HepG2 (cell line): ENCODE data around the gene NAGS. TPM values are rescaled to one million over a fixed set of nuclear protein-coding genes. Genes with fewer than 3 reads are reported as not detected.
A peak's percentile ranks its signal among the peaks of the same experiment; 100 is the strongest.

Experiments used
- CBX1 ChIP-seq: IDR thresholded peaks from one replicate; pipeline ENCODE4 v1.6.1; 2016; ENCODE audit warnings: antibody characterized with exemption, low read depth
- DNMT3B ChIP-seq: conservative IDR thresholded peaks from 2 replicates; pipeline ENCODE4 v1.6.1; 2016; ENCODE audit warnings: missing biosample characterization, control low read depth
- EEA1 ChIP-seq: sonication (generic); formaldehyde crosslinking; IDR thresholded peaks from 2 replicates; pipeline ENCODE4 v1.5.1; 2020; ENCODE audit warnings: mild to moderate bottlenecking, missing genetic modification reagents, borderline replicate concordance
- FOXA1 ChIP-seq, 2 experiments: fragments of 450-650 bp in 1 of 2; sonication (generic) in 1 of 2; formaldehyde crosslinking in 1 of 2; IDR thresholded peaks; 2 replicates each; pipeline versions ENCODE4 v1.4.0 to v1.6.1; 2016 to 2020; ENCODE audit warnings: missing genetic modification reagents in 1 of 2
- HCFC1 ChIP-seq: fragments of 150-350 bp; IDR thresholded peaks from 2 replicates; pipeline ENCODE4 v1.6.1; 2014; ENCODE audit warnings: low read depth, low read length
- KDM6A ChIP-seq: IDR thresholded peaks from 2 replicates; pipeline ENCODE4 v1.6.1; 2016; ENCODE audit warnings: low read depth
- MED13 ChIP-seq: sonication (generic); formaldehyde crosslinking; IDR thresholded peaks from 2 replicates; pipeline ENCODE4 v1.5.0; 2020; ENCODE audit warnings: missing genetic modification reagents
- NFYC ChIP-seq: IDR thresholded peaks from 2 replicates; pipeline ENCODE4 v1.6.1; 2016; ENCODE audit warnings: missing genetic modification reagents, missing compliant biosample characterization
- NONO ChIP-seq, 2 experiments: fragments of 450-650 bp in 1 of 2; sonication (generic) in 1 of 2; formaldehyde crosslinking in 1 of 2; IDR thresholded peaks in 1 of 2; conservative IDR thresholded peaks in 1 of 2; 2 replicates each; pipeline versions ENCODE4 v1.6.1 to v1.8.0; 2017 to 2022; ENCODE audit warnings: mild to moderate bottlenecking in 1 of 2, missing genetic modification reagents in 1 of 2, moderate library complexity in 1 of 2
- NR2F2 ChIP-seq: IDR thresholded peaks from 2 replicates; pipeline ENCODE4 v1.6.1; 2012; ENCODE audit warnings: low read depth, inconsistent platforms, borderline replicate concordance
- RAD21 ChIP-seq: fragments of 450-650 bp; formaldehyde crosslinking; IDR thresholded peaks from 2 replicates; pipeline ENCODE4 v1.5.0; 2020; ENCODE audit warnings: mild to moderate bottlenecking
- REL ChIP-seq: sonication (generic); formaldehyde crosslinking; conservative IDR thresholded peaks from 2 replicates; pipeline ENCODE4 v1.8.0; 2022; ENCODE audit warnings: mild to moderate bottlenecking, missing genetic modification reagents, moderate library complexity
- RORA ChIP-seq: sonication (generic); formaldehyde crosslinking; IDR thresholded peaks from 2 replicates; pipeline ENCODE4 v1.5.0; 2020; ENCODE audit warnings: mild to moderate bottlenecking, missing genetic modification reagents, moderate library complexity
- SALL2 ChIP-seq: sonication (generic); formaldehyde crosslinking; IDR thresholded peaks from 2 replicates; pipeline ENCODE4 v1.8.1; 2023; ENCODE audit warnings: mild to moderate bottlenecking, missing genetic modification reagents, inconsistent platforms
- TBX2 ChIP-seq: sonication (generic); formaldehyde crosslinking; IDR thresholded peaks from 2 replicates; pipeline ENCODE4 v1.5.0; 2020; ENCODE audit warnings: missing genetic modification reagents, mild to moderate bottlenecking, borderline replicate concordance
- TCF7L2 ChIP-seq: IDR thresholded peaks from 2 replicates; pipeline ENCODE4 v1.6.1; 2011; ENCODE audit warnings: mild to moderate bottlenecking, low read depth, low read length, moderate library complexity
- ZNF558 ChIP-seq: sonication (generic); formaldehyde crosslinking; IDR thresholded peaks from 2 replicates; pipeline ENCODE4 v1.9.0; 2022; ENCODE audit warnings: mild to moderate bottlenecking, missing genetic modification reagents, borderline replicate concordance
- ZNF674 ChIP-seq: sonication (generic); formaldehyde crosslinking; IDR thresholded peaks from 2 replicates; pipeline ENCODE4 v1.5.0; 2020; ENCODE audit warnings: low read depth, mild to moderate bottlenecking, missing genetic modification reagents
- ZNF691 ChIP-seq: sonication (generic); formaldehyde crosslinking; IDR thresholded peaks from 2 replicates; pipeline ENCODE4 v1.4.0; 2020; ENCODE audit warnings: missing genetic modification reagents, low read depth, mild to moderate bottlenecking, borderline replicate concordance
- ZNF800 ChIP-seq: sonication (generic); formaldehyde crosslinking; IDR thresholded peaks from 2 replicates; pipeline ENCODE4 v1.4.0; 2020; ENCODE audit warnings: missing genetic modification reagents
- ZZZ3 ChIP-seq: sonication (generic); formaldehyde crosslinking; IDR thresholded peaks from 2 replicates; pipeline ENCODE4 v1.4.0; 2020; ENCODE audit warnings: missing genetic modification reagents, mild to moderate bottlenecking, borderline replicate concordance
- polyA plus RNA-seq, 8 experiments: library from polyadenylated mRNA; depleted of rRNA in 3 of 8; stranded (reverse) in 7 of 8; unstranded in 1 of 8; fragments of >200 nt; fragmentation: Illumina TruSeq in 4 of 8; extraction: Trizol in 4 of 8; gene quantifications; 2 replicates each; pipeline versions ENCODE4 v1.2.1 to v1.2.3, GENCODE V29; 2011 to 2016; ENCODE audit warnings: low read depth in 4 of 8, missing spikeins in 1 of 8, mixed read lengths in 1 of 8; ENCODE audit not compliant: insufficient read depth in 1 of 8
- total RNA-seq, 5 experiments: library from RNA; depleted of rRNA; stranded (reverse); fragments of >200 nt; fragmentation: Illumina TruSeq; extraction: Trizol; gene quantifications; 2 replicates each; pipeline ENCODE4 v1.2.3, GENCODE V29; 2016; ENCODE audit warnings: low read depth in 1 of 5
- TF ChIP-seq, protein P1 (sequence below): sonication (generic); formaldehyde crosslinking; IDR thresholded peaks from 2 replicates; pipeline ENCODE4 v1.5.1; 2020; ENCODE audit warnings: missing genetic modification reagents, mild to moderate bottlenecking, borderline replicate concordance
- TF ChIP-seq, protein P2 (sequence below): sonication (generic); formaldehyde crosslinking; IDR thresholded peaks from 2 replicates; pipeline ENCODE4 v1.5.0; 2020; ENCODE audit warnings: mild to moderate bottlenecking, missing genetic modification reagents, borderline replicate concordance

The NAGS gene
- total and polyA plus RNA-seq, 2 of the 13 experiments (the other 11 are each of a cell fraction or from before 2014, with no cell fraction given): 4.3 to 5.1 TPM

DNA sequence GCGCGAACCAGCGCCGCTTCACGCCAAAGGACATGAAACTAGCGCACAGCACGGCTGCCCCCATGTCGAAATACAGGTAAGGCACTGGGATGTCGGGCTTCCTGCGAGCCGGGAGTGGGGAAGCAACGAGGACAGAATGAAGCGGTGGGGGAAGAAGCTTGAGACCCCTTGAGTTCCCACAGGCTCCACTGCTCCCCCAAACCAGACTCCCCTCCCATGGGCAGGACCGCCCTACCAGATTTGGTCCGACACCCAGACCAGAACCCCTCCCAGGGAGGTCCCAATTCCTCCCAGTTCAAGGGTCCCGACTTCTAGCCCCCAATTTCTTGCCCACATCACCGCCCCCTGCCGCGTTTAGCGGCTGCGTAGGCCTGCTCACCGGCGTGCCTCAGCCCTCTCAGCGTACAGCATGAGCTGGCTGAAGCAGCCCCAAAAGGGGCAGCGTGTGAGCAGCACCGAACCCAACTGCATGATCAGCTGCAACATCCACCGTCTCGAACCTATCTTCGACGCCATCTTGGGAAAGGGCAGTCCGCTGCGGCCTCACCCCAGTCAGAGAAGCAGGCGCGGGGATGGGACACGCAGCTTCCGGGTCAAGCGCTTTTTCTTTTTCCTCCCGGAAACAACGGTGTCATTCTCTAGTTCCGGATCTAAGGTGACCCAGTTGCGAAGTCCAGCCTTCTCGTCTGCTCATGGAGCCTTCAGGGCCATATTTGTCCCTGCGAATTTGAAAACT, 10.2 kb downstream of the NAGS start, which contains the start of gene TMEM101 (continued):
- TF ChIP-seq ZNF691 (CRISPR knock-in tag): peak; percentile 95
- peak; percentile 70 for TF ChIP-seq NFYC (CRISPR knock-in tag)
- peak; percentile 87 for TF ChIP-seq TBX2
- peak; percentile 99 for TF ChIP-seq HCFC1
- TF ChIP-seq CBX1: peak; percentile 97
- TF ChIP-seq REL: peak; percentile 60; the same call in 1 of the 2 replicates
- TF ChIP-seq, protein P1, sequence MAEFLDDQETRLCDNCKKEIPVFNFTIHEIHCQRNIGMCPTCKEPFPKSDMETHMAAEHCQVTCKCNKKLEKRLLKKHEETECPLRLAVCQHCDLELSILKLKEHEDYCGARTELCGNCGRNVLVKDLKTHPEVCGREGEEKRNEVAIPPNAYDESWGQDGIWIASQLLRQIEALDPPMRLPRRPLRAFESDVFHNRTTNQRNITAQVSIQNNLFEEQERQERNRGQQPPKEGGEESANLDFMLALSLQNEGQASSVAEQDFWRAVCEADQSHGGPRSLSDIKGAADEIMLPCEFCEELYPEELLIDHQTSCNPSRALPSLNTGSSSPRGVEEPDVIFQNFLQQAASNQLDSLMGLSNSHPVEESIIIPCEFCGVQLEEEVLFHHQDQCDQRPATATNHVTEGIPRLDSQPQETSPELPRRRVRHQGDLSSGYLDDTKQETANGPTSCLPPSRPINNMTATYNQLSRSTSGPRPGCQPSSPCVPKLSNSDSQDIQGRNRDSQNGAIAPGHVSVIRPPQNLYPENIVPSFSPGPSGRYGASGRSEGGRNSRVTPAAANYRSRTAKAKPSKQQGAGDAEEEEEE (CRISPR knock-in tag): no peak
- peak; percentile 65 for TF ChIP-seq ZNF800 (CRISPR knock-in tag)
- TF ChIP-seq DNMT3B (CRISPR knock-in tag): peak; percentile 95; the same call in 1 of the 2 replicates
- TF ChIP-seq ZNF558 (CRISPR knock-in tag): peak; percentile 47
- TF ChIP-seq KDM6A (CRISPR knock-in tag): peak; percentile 41; the same call in 1 of the 2 replicates
- TF ChIP-seq TCF7L2: no peak
- peak; percentile 43; the same call in 1 of the 2 replicates for TF ChIP-seq NR2F2
- TF ChIP-seq RORA (CRISPR knock-in tag): no peak
- TF ChIP-seq EEA1 (CRISPR knock-in tag): 0 out of 2 replicates have a peak, but pooled peaks have one; percentile 20
- no peak for TF ChIP-seq ZNF674 (CRISPR knock-in tag)
- TF ChIP-seq FOXA1 (IDR thresholded peaks at IDR 0.05): no peak
- peak; percentile 60; the same call in 1 of the 2 replicates for TF ChIP-seq FOXA1 (CRISPR knock-in tag; IDR thresholded peaks at IDR 0.05)
- TF ChIP-seq NONO (IDR thresholded peaks at IDR 0.05): no peak
- TF ChIP-seq NONO (CRISPR knock-in tag; conservative IDR thresholded peaks at IDR 0.05): peak; percentile 97
- TF ChIP-seq, protein P2, sequence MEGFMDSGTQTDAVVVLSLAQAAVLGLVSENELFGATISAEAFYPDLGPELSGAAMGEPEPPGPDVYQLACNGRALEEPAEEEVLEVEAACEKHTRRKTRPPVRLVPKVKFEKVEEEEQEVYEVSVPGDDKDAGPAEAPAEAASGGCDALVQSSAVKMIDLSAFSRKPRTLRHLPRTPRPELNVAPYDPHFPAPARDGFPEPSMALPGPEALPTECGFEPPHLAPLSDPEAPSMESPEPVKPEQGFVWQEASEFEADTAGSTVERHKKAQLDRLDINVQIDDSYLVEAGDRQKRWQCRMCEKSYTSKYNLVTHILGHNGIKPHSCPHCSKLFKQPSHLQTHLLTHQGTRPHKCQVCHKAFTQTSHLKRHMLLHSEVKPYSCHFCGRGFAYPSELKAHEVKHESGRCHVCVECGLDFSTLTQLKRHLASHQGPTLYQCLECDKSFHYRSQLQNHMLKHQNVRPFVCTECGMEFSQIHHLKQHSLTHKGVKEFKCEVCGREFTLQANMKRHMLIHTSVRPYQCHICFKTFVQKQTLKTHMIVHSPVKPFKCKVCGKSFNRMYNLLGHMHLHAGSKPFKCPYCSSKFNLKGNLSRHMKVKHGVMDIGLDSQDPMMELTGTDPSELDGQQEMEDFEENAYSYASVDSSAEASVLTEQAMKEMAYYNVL: peak; percentile 84
- peak; percentile 82 for TF ChIP-seq SALL2 (CRISPR knock-in tag)
- TF ChIP-seq RAD21 (CRISPR knock-in tag): no peak; the same call in none of the 2 replicates
- TF ChIP-seq ZZZ3 (CRISPR knock-in tag): peak; percentile 96
- 0 out of 2 replicates have a peak, but pooled peaks have one; percentile 67 for TF ChIP-seq MED13 (CRISPR knock-in tag)
